ENCODE results near the gene XCR1.

DNA sequence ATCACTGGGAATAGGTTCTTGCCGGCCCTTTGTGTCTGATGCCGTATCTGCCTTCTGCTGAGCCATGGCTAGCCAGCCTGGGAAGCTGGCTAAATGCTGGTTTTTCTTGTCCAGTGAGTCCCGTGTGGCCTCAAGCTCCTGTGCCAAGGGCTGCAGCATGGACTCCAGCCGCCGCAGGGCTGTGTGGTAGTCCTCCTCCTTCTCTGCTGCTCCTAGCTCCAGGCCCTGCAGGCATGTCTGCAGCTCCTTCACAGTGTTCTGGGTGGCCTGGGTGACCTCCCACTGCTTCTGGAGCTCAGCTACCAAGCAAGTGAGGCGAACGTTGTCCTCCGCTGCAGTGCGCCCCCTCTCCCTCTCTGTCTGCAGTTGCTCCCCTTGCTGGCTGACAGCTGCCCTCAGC is 59.1 kb downstream of the XCR1 start:
- TF ChIP-seq, protein P1, sequence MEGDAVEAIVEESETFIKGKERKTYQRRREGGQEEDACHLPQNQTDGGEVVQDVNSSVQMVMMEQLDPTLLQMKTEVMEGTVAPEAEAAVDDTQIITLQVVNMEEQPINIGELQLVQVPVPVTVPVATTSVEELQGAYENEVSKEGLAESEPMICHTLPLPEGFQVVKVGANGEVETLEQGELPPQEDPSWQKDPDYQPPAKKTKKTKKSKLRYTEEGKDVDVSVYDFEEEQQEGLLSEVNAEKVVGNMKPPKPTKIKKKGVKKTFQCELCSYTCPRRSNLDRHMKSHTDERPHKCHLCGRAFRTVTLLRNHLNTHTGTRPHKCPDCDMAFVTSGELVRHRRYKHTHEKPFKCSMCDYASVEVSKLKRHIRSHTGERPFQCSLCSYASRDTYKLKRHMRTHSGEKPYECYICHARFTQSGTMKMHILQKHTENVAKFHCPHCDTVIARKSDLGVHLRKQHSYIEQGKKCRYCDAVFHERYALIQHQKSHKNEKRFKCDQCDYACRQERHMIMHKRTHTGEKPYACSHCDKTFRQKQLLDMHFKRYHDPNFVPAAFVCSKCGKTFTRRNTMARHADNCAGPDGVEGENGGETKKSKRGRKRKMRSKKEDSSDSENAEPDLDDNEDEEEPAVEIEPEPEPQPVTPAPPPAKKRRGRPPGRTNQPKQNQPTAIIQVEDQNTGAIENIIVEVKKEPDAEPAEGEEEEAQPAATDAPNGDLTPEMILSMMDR (IDR thresholded peaks at IDR 0.05) = no peak
- no peak for TF ChIP-seq POLR2A (IDR thresholded peaks at IDR 0.05)
